K562 treated with DMSO at 1 percent for 12 hours (cell line): ENCODE data around the gene FAM181B. TPM values are rescaled to one million over a fixed set of nuclear protein-coding genes. Genes with fewer than 3 reads are reported as not detected.

Experiments
- total RNA-seq: library from RNA; unstranded; fragments of 300-600 nt; gene quantifications from 2 replicates; pipeline ENCODE4 v1.2.3, GENCODE V29; 2022; ENCODE audit not compliant: insufficient read depth

FAM181B gene, protein sequence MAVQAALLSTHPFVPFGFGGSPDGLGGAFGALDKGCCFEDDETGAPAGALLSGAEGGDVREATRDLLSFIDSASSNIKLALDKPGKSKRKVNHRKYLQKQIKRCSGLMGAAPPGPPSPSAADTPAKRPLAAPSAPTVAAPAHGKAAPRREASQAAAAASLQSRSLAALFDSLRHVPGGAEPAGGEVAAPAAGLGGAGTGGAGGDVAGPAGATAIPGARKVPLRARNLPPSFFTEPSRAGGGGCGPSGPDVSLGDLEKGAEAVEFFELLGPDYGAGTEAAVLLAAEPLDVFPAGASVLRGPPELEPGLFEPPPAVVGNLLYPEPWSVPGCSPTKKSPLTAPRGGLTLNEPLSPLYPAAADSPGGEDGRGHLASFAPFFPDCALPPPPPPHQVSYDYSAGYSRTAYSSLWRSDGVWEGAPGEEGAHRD
- total RNA-seq, result 0.19 TPM in 1 of 2 replicates, not detected in the other

DNA sequence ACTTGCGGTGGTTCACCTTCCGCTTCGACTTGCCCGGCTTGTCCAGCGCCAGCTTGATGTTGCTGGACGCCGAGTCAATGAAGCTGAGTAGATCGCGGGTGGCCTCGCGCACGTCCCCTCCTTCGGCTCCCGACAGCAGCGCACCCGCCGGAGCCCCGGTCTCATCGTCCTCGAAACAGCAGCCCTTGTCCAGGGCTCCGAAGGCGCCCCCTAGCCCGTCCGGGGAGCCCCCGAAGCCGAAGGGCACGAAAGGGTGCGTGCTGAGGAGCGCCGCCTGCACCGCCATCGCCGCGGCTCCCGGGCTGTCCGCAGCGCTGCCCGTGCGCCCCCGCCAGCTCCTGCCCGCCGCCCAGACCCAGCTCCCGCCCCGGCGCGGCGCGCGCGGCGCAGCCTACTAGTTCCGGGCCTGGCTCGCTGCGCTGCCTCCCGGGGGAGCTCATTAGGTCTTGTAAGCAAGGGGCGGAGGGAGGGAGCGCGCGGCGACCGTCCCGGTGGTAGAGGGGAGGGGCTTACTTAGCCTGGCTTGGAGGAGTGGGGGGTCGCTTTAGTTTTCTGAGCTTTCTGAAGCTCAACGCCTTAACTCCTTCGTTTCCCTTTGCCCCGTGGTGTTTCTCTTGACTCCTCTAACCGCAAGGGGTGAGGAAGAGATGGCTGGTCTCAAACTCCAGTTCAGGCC, at the start of gene FAM181B:
Gene FAM181B, minus strand, starts transcription at position 421 of the 676 bp plus-strand sequence. Its CDS starts 135 bp downstream, at position 286.

Other genes starting within 250 kb of the FAM181B start
- 27.0 and 38.7 TPM in 2 replicates for gene PRCP, start 166.6 kb upstream of the FAM181B start, total RNA-seq
- 2.2 and 18.8 TPM in 2 replicates for gene DDIAS, start 167.9 kb upstream of the FAM181B start, total RNA-seq